ENCODE results near the gene DGKD. TPM values are rescaled to one million over a fixed set of nuclear protein-coding genes. Genes with fewer than 3 reads are reported as not detected.
A peak's percentile ranks its signal among the peaks of the same experiment; 100 is the strongest.

DGKD gene
- total RNA-seq, 2 experiments from 2014 or later = 92.1 to 94.2 TPM

- H3K36me3 Mint-ChIP-seq (ENCODE audit: low read depth) = peaks cover 32% of the 10 kb centered on the region
- peak overlapping the region; percentile 94 for H3K27ac Mint-ChIP-seq
- H3K27me3 Mint-ChIP-seq (ENCODE audit: low read depth) = no peaks in the 10 kb centered on the region
- no peaks in the 10 kb centered on the region for H3K9me3 Mint-ChIP-seq (ENCODE audit: insufficient read depth)
- ATAC-seq (no peak), DNase-seq (no peak)
- ChIA-PET CTCF (interaction anchor here (0.6 to 3.3 kb wide), 21 partner anchors 9 to 240 kb away, joined by 3 to 21 read pairs (median 3); no protein-coding TSS in a partner anchor), POLR2A (interaction anchor here (1.0 to 1.5 kb wide), 7 partner anchors 13 to 86 kb away, joined by 3 to 10 read pairs (median 4); no protein-coding TSS in a partner anchor)
- H3K4me3 Mint-ChIP-seq = peak overlapping the region; percentile 84
- H3K4me1 Mint-ChIP-seq (ENCODE audit: low read depth) = peaks cover 77% of the 10 kb centered on the region
Observed at GRCh38 chr2:233353101-233353768, 1.1 kb upstream of the DGKD start.

DNA sequence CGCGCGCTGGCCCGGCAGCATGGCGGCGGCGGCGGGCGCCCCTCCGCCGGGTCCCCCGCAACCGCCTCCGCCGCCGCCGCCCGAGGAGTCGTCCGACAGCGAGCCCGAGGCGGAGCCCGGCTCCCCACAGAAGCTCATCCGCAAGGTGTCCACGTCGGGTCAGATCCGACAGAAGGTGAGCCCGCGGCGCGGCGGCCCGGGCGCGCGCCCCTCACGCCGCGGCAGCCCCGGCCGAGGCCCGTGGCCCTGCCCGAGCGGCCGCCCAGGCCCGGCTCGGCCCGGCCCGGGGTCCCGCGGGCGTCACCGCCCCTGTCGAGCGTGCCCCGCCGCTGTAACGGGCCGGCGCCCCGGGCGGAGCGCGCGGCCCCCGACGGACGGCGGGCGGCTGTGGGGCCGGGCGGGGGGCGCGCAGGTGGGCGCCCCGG lies 218 bp downstream of the DGKD start:
- Mint-ChIP-seq H3K4me1 (ENCODE audit: low read depth) (peaks cover 82% of the 10 kb centered on the region), H3K4me3 (peak overlapping the region; percentile 51), H3K27me3 (ENCODE audit: low read depth) (no peaks in the 10 kb centered on the region), H3K27ac (no peak overlapping the region), H3K9me3 (ENCODE audit: insufficient read depth) (no peaks in the 10 kb centered on the region), H3K36me3 (ENCODE audit: low read depth) (peaks cover 44% of the 10 kb centered on the region)
- POLR2A ChIA-PET = interaction anchor here (1.2 to 1.5 kb wide), 6 partner anchors 14 to 87 kb away, joined by 3 to 10 read pairs (median 4); no protein-coding TSS in a partner anchor
- peak; percentile 33 for ATAC-seq
- CTCF ChIA-PET = interaction anchor here (0.8 to 3.3 kb wide), 9 partner anchors 13 to 104 kb away, joined by 3 to 21 read pairs (median 8); no protein-coding TSS in a partner anchor
- no peak for DNase-seq

DNA sequence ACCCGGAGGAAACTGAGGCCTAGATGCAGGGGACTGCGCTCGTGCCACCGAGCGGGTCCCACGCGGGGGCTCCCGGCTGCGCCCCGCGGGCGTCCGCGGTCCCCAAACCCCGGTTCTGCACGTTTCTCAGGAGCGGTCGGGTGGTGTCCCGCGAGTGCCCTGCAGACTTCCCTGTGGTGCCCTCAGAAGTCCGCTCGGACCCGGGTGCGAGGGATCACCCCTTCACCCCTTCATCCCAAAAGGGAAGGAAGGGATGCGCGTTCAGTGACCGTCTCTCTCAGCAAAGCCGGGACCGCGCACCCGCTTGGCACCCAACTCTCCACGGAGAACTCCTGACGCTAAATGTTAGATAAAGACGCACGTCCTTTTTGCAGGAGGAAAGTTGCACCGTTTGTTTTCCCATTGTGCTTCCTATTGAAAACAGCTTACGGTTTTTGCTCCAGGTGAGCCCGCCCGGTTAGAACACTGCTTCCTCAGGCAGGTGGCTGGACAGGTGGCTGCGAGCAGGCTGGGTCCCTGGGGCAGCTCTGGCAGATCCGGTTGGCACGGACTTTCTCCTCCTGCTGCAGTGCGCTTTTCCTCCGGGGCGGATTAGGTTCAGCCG lies 779 bp downstream of the DGKD start:
- peaks cover 85% of the 10 kb centered on the region for H3K4me1 Mint-ChIP-seq (ENCODE audit: low read depth)
- ChIA-PET CTCF (interaction anchor here (0.8 to 3.6 kb wide), 7 partner anchors 8 to 89 kb away, joined by 3 to 21 read pairs (median 13); no protein-coding TSS in a partner anchor), POLR2A (interaction anchor here (1.5 kb wide), 1 partner anchor 44 kb away, joined by 4 read pairs; no protein-coding TSS in a partner anchor)
- DNase-seq = peak; percentile 29
- H3K4me3 Mint-ChIP-seq = peak overlapping the region; percentile 85
- H3K27ac Mint-ChIP-seq = peak overlapping the region; percentile 72
- no peaks in the 10 kb centered on the region for H3K9me3 Mint-ChIP-seq (ENCODE audit: insufficient read depth)
- no peaks in the 10 kb centered on the region for H3K27me3 Mint-ChIP-seq (ENCODE audit: low read depth)
- H3K36me3 Mint-ChIP-seq (ENCODE audit: low read depth) = peaks cover 50% of the 10 kb centered on the region
- no peak for ATAC-seq

- no peak for DNase-seq
- Mint-ChIP-seq H3K27me3 (ENCODE audit: low read depth) (no peaks in the 10 kb centered on the region), H3K4me1 (ENCODE audit: low read depth) (peaks cover 77% of the 10 kb centered on the region), H3K27ac (peak overlapping the region; percentile 62), H3K4me3 (peak overlapping the region; percentile 85), H3K9me3 (ENCODE audit: insufficient read depth) (no peaks in the 10 kb centered on the region), H3K36me3 (ENCODE audit: low read depth) (peaks cover 52% of the 10 kb centered on the region)
- ATAC-seq = no peak
- CTCF ChIA-PET = interaction anchor here (1.0 to 3.6 kb wide), 7 partner anchors 11 to 88 kb away, joined by 3 to 16 read pairs (median 10); no protein-coding TSS in a partner anchor
- POLR2A ChIA-PET = interaction anchor here (0.6 to 2.9 kb wide), 4 partner anchors 26 to 499 kb away, joined by 3 to 9 read pairs (median 4); partner anchors contain the start of gene HJURP
Observed at GRCh38 chr2:233355916-233356315, 1.6 kb downstream of the DGKD start.

- Mint-ChIP-seq H3K27me3 (ENCODE audit: low read depth) (no peaks in the 10 kb centered on the region), H3K4me3 (peak overlapping the region; percentile 85), H3K9me3 (ENCODE audit: insufficient read depth) (no peaks in the 10 kb centered on the region), H3K4me1 (ENCODE audit: low read depth) (peaks cover 73% of the 10 kb centered on the region), H3K36me3 (ENCODE audit: low read depth) (peaks cover 55% of the 10 kb centered on the region), H3K27ac (peak overlapping the region; percentile 40)
- ChIA-PET POLR2A (interaction anchor here (0.6 to 2.9 kb wide), 5 partner anchors 25 to 498 kb away, joined by 3 to 9 read pairs (median 4); partner anchors contain the start of gene HJURP), CTCF (interaction anchor here (0.9 to 3.6 kb wide), 9 partner anchors 25 to 88 kb away, joined by 3 to 16 read pairs (median 6); no protein-coding TSS in a partner anchor)
- DNase-seq = no peak
- ATAC-seq = no peak
Observed at GRCh38 chr2:233356546-233357308, 2.4 kb downstream of the DGKD start.

GRCh38 chr2:233358335-233358734 lies 4.0 kb downstream of the DGKD start:
- peaks cover 62% of the 10 kb centered on the region for H3K4me1 Mint-ChIP-seq (ENCODE audit: low read depth)
- H3K27ac Mint-ChIP-seq = peak overlapping the region; percentile 7
- POLR2A ChIA-PET = interaction anchor here (1.0 to 2.9 kb wide), 5 partner anchors 11 to 91 kb away, joined by 3 to 9 read pairs (median 4); no protein-coding TSS in a partner anchor
- H3K36me3 Mint-ChIP-seq (ENCODE audit: low read depth) = peaks cover 59% of the 10 kb centered on the region
- no peaks in the 10 kb centered on the region for H3K27me3 Mint-ChIP-seq (ENCODE audit: low read depth)
- DNase-seq (no peak), ATAC-seq (no peak)
- no peaks in the 10 kb centered on the region for H3K9me3 Mint-ChIP-seq (ENCODE audit: insufficient read depth)
- CTCF ChIA-PET = interaction anchor here (0.9 to 3.6 kb wide), 9 partner anchors 26 to 90 kb away, joined by 3 to 16 read pairs (median 6); no protein-coding TSS in a partner anchor
- peak overlapping the region; percentile 20 for H3K4me3 Mint-ChIP-seq

DNA sequence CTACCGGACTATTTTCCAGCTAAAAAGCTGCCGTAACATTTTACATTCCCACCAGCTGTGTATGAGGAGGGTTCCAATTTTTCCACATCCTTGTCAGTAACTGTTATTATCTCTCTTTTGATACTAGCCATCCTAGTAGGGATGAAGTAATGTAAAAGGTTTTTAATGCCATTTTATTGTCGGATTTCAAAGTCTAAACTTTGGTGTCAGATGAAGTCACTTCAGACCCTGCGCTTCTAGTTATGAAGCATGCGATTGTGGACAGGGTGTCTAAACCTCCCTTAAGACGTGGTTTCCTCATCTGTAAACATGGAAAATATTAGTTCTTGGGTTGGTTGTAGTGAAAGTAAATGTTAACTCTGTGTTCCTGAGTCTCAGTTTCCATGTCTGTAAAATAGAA lies 4.7 kb downstream of the DGKD start:
- Mint-ChIP-seq H3K27ac (no peak overlapping the region), H3K27me3 (ENCODE audit: low read depth) (no peaks in the 10 kb centered on the region), H3K4me1 (ENCODE audit: low read depth) (peaks cover 60% of the 10 kb centered on the region), H3K9me3 (ENCODE audit: insufficient read depth) (no peaks in the 10 kb centered on the region), H3K36me3 (ENCODE audit: low read depth) (peaks cover 62% of the 10 kb centered on the region), H3K4me3 (no peak overlapping the region)
- no peak for DNase-seq
- ATAC-seq = no peak
- CTCF ChIA-PET = interaction anchor here (1.5 kb wide), 1 partner anchor 58 kb away, joined by 3 read pairs; no protein-coding TSS in a partner anchor
- POLR2A ChIA-PET = interaction anchor here (1.0 to 2.9 kb wide), 2 partner anchors 10 to 26 kb away, joined by 3 to 9 read pairs; no protein-coding TSS in a partner anchor

GRCh38 chr2:233359823-233360222 lies 5.5 kb downstream of the DGKD start:
- no peaks in the 10 kb centered on the region for H3K27me3 Mint-ChIP-seq (ENCODE audit: low read depth)
- H3K9me3 Mint-ChIP-seq (ENCODE audit: insufficient read depth) = no peaks in the 10 kb centered on the region
- CTCF ChIA-PET = no interaction called here
- ATAC-seq (no peak), DNase-seq (no peak)
- POLR2A ChIA-PET = no interaction called here
- H3K36me3 Mint-ChIP-seq (ENCODE audit: low read depth) = peaks cover 60% of the 10 kb centered on the region
- no peak overlapping the region for H3K4me3 Mint-ChIP-seq
- no peak overlapping the region for H3K27ac Mint-ChIP-seq
- peaks cover 59% of the 10 kb centered on the region for H3K4me1 Mint-ChIP-seq (ENCODE audit: low read depth)

DNA sequence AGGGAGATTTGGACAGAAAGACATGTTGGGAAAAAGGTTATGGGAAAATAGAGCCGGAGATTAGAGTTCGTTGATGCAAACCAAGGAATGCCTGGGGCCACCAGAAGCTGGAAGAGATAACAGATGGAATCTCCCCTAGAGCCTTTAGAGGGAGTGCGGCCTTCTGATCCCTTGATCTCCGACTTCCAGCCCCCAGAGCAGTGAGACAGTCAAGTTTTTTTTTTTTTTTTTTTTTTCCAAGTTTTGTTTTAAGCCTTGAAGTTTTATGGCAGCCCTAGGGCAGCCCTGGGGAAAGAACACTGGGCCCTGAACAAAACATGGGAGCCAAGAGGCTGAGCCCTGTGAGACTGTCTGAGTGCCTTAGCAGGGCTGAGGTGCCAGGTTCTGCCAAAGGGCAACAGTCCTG lies 6.5 kb downstream of the DGKD start:
- DNase-seq = no peak
- H3K27me3 Mint-ChIP-seq (ENCODE audit: low read depth) = no peaks in the 10 kb centered on the region
- ATAC-seq = no peak
- ChIA-PET CTCF (interaction anchor here (2.0 kb wide), 1 partner anchor 90 kb away, joined by 4 read pairs; no protein-coding TSS in a partner anchor), POLR2A (no interaction called here)
- H3K9me3 Mint-ChIP-seq (ENCODE audit: insufficient read depth) = no peaks in the 10 kb centered on the region
- H3K27ac Mint-ChIP-seq = no peak overlapping the region
- peaks cover 53% of the 10 kb centered on the region for H3K4me1 Mint-ChIP-seq (ENCODE audit: low read depth)
- no peak overlapping the region for H3K4me3 Mint-ChIP-seq
- peaks cover 54% of the 10 kb centered on the region for H3K36me3 Mint-ChIP-seq (ENCODE audit: low read depth)

DNA sequence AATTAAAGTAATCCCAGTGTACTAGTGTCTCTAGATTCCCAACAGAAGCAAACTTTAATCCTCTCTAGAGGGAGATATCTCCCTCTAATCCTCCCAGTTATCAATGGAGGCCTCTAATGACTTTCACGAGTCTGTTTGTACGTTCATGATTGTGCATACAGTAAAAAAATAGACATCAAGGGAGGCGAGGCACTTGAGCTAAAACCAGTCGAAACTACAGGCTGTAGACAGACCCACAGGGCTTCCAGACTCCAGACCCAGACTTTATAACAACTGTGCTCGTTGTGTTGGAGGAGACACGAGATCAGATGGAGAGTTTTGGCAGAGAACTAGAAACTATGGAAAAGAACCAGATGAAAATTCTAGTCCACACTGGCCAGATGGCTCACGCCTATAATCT lies 7.0 kb downstream of the DGKD start:
- H3K36me3 Mint-ChIP-seq (ENCODE audit: low read depth) = peaks cover 49% of the 10 kb centered on the region

GRCh38 chr2:233362742-233363141 lies 8.4 kb downstream of the DGKD start:
- H3K27me3 Mint-ChIP-seq (ENCODE audit: low read depth) = no peaks in the 10 kb centered on the region

More for the DNA sequence above, 7.0 kb downstream of the DGKD start:
- Mint-ChIP-seq H3K4me1 (ENCODE audit: low read depth) (peaks cover 53% of the 10 kb centered on the region), H3K4me3 (no peak overlapping the region), H3K27ac (no peak overlapping the region), H3K27me3 (ENCODE audit: low read depth) (no peaks in the 10 kb centered on the region), H3K9me3 (ENCODE audit: insufficient read depth) (no peaks in the 10 kb centered on the region)
- DNase-seq = no peak
- CTCF ChIA-PET = interaction anchor here (1.2 to 2.0 kb wide), 2 partner anchors 82 to 91 kb away, joined by 4 to 5 read pairs; no protein-coding TSS in a partner anchor
- POLR2A ChIA-PET = no interaction called here
- no peak for ATAC-seq

More at GRCh38 chr2:233362742-233363141, 8.4 kb downstream of the DGKD start:
- ChIA-PET POLR2A (interaction anchor here (0.6 to 1.2 kb wide), 2 partner anchors 23 to 73 kb away, joined by 3 read pairs; no protein-coding TSS in a partner anchor), CTCF (interaction anchor here (1.1 to 1.9 kb wide), 3 partner anchors 19 to 85 kb away, joined by 3 to 4 read pairs (median 3); no protein-coding TSS in a partner anchor)
- DNase-seq (no peak), ATAC-seq (no peak)
- Mint-ChIP-seq H3K9me3 (ENCODE audit: insufficient read depth) (no peaks in the 10 kb centered on the region), H3K4me1 (ENCODE audit: low read depth) (peaks cover 42% of the 10 kb centered on the region), H3K4me3 (no peak overlapping the region), H3K27ac (no peak overlapping the region), H3K36me3 (ENCODE audit: low read depth) (peaks cover 40% of the 10 kb centered on the region)
